GM19043 (cell line): Measurements from ENCODE around the gene UBE3C.

Experiments
- ATAC-seq: cut with Tn5 transposase; IDR thresholded peaks from one replicate; pipeline ENCODE4 v1.9.1; 2021; ENCODE audit warnings: low read depth; ENCODE audit not compliant: unreplicated experiment

Gene UBE3C

GRCh38 chr7:157282141-157282801 lies 143.5 kb downstream of the UBE3C start:
- no peak for ATAC-seq

GRCh38 chr7:157284229-157285014 lies 145.7 kb downstream of the UBE3C start:
- ATAC-seq, result no peak

GRCh38 chr7:157291404-157292080 lies 152.8 kb downstream of the UBE3C start:
- ATAC-seq, result no peak

GRCh38 chr7:157292258-157292657 lies 153.5 kb downstream of the UBE3C start:
- no peak for ATAC-seq

GRCh38 chr7:157292770-157293412 lies 154.2 kb downstream of the UBE3C start:
- no peak for ATAC-seq

GRCh38 chr7:157293413-157293788 lies 154.7 kb downstream of the UBE3C start:
- no peak for ATAC-seq

- no peak for ATAC-seq
These were observed 156.0 kb downstream of the UBE3C start for GRCh38 chr7:157294773-157295172.

GRCh38 chr7:157295338-157295737 lies 156.6 kb downstream of the UBE3C start:
- ATAC-seq, result no peak

- no peak for ATAC-seq
These were observed 158.5 kb downstream of the UBE3C start for GRCh38 chr7:157297185-157297584.

- no peak for ATAC-seq
These were observed 160.5 kb downstream of the UBE3C start for GRCh38 chr7:157299317-157299612.

- ATAC-seq, result no peak
These were observed 161.1 kb downstream of the UBE3C start for GRCh38 chr7:157299613-157300368.

- ATAC-seq, result no peak
These were observed 161.7 kb downstream of the UBE3C start for GRCh38 chr7:157300369-157300825.

GRCh38 chr7:157301610-157302120 lies 162.9 kb downstream of the UBE3C start:
- no peak for ATAC-seq

GRCh38 chr7:157306846-157307838 lies 168.4 kb downstream of the UBE3C start:
- ATAC-seq, result no peak

GRCh38 chr7:157309988-157310668 lies 171.4 kb downstream of the UBE3C start:
- ATAC-seq, result no peak

GRCh38 chr7:157310676-157311185 lies 172.0 kb downstream of the UBE3C start:
- ATAC-seq, result no peak

- no peak for ATAC-seq
These were observed 174.2 kb downstream of the UBE3C start for GRCh38 chr7:157312941-157313340.

- ATAC-seq, result no peak
These were observed 174.9 kb downstream of the UBE3C start for GRCh38 chr7:157313645-157314044.
